Uterus (tissue), 4 donors: ENCODE measurements around the gene GTPBP3. TPM values are rescaled to one million over a fixed set of nuclear protein-coding genes. Genes with fewer than 3 reads are reported as not detected.

ENCODE experiments used
- DNase-seq, 2 donors: peaks; one replicate each; pipeline ENCODE4 v3.0.0-alpha.2; 2019 to 2020
- H3K27ac ChIP-seq, 2 donors: fragments of 200-600 bp; sonication (generic); 1 replicate in 1 of 2; 2 replicates in 1 of 2; pipeline ENCODE4 v1.5.1; 2016 to 2018
- H3K27me3 ChIP-seq, 2 donors: fragments of 200-600 bp; sonication (generic); one replicate each; pipeline ENCODE4 v1.5.1; 2018 to 2019; ENCODE audit warnings: control low read depth in 1 of 2
- H3K36me3 ChIP-seq, 2 donors: fragments of 200-600 bp; sonication (generic); one replicate each; pipeline ENCODE4 v1.5.1; 2019; ENCODE audit warnings: control low read depth in 1 of 2
- H3K4me1 ChIP-seq, 2 donors: fragments of 200-600 bp; sonication (generic); one replicate each; pipeline ENCODE4 v1.5.1; 2018 to 2019; ENCODE audit warnings: control low read depth in 1 of 2
- H3K4me3 ChIP-seq, 2 donors: fragments of 200-600 bp; sonication (generic); 1 replicate in 1 of 2; 2 replicates in 1 of 2; pipeline ENCODE4 v1.5.1; 2018 to 2019; ENCODE audit warnings: mild to moderate bottlenecking in 1 of 2
- H3K9me3 ChIP-seq, 2 donors: fragments of 200-600 bp; sonication (generic); one replicate each; pipeline ENCODE4 v1.5.1; 2019; ENCODE audit warnings: control low read depth in 1 of 2
- POLR2A ChIP-seq, 2 donors: fragments of 450-650 bp; IDR thresholded peaks; one replicate each; pipeline ENCODE4 v1.6.1; 2016; ENCODE audit warnings: antibody characterized with exemption in 2 of 2, mild to moderate bottlenecking in 1 of 2, moderate library complexity in 1 of 2
- intact Hi-C: fragments of 100-400 bp; cut with DNase I; formaldehyde crosslinking; loops from one replicate; pipeline ENCODE4 v1.15.1; 2023; ENCODE audit warnings: low total_unique reads
- total RNA-seq, 4 donors: library from RNA; depleted of rRNA in 3 of 4; stranded (reverse); fragments of >200 nt in 3 of 4; gene quantifications; one replicate each; pipeline versions ENCODE4 v1.1.0 to v1.2.4, GENCODE V29; 2014 to 2023
- TF ChIP-seq, protein P1 (sequence below), 4 experiments: fragments of 200-600 bp in 2 of 4; fragments of 450-650 bp in 2 of 4; sonication (generic) in 2 of 4; IDR thresholded peaks; one replicate each; pipeline ENCODE4 v1.5.1; 2016 to 2019; ENCODE audit warnings: antibody characterized with exemption in 4 of 4, mild to moderate bottlenecking in 2 of 4, moderate library complexity in 1 of 4
- donor health status: DM: yes; HTN: yes; CAD: no.

Gene GTPBP3
- total RNA-seq, 4 donors from 2014 or later, result 0.88 to 31.2 (median 24.4) TPM

DNA sequence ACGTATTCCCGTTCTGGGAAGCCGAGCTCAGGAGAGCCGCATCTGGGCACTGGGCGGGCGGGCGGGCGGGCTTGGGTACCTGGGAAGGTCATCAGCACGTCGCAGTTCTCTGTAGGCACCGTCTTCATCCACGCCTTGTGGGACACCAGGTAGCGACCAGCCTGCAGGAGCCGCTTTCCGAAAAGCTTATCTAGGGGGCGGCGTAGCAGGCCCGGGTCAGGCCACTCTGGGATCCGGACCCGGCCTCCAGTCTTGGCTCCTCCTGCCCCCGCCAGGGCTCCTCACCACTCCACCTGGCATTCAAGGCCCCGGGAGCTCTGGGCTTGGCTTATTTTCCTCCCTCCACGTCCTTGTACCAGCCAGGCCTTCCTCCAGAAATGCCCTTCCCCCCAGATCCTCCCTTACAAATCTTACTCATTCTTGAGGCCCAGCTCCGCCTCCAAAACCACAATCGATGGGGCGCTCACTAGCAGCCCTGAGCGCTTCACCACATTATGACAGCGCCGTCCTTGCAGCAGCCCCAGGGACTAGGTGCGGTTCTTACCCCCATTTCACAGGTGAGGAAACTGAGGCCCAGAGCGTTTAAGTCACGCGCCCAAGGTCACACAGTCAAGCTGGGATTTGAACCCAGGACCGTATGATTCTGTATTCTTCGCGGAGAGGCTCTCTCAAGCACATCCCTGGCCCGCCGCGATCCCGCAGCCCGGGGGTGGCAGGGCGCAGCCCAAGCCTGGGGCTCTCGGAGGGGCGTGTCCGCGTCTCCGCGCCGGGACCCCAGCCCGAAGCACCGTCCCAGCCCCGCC, 3.5 kb upstream of the GTPBP3 start:
- Histone ChIP-seq H3K27ac (peak overlapping the region in 1 of 2 donors; percentile 30), H3K4me1 (peaks cover 0 to 17% of the 10 kb centered on the region in 2 donors), H3K27me3 (peaks cover 0 to 12% of the 10 kb centered on the region in 2 donors), H3K9me3 (no peaks in the 10 kb centered on the region), H3K4me3 (peak overlapping the region; percentile 34 to 59), H3K36me3 (no peaks in the 10 kb centered on the region)
- TF ChIP-seq POLR2A (IDR thresholded peaks at IDR 0.05), result no peak
- TF ChIP-seq, protein P1, sequence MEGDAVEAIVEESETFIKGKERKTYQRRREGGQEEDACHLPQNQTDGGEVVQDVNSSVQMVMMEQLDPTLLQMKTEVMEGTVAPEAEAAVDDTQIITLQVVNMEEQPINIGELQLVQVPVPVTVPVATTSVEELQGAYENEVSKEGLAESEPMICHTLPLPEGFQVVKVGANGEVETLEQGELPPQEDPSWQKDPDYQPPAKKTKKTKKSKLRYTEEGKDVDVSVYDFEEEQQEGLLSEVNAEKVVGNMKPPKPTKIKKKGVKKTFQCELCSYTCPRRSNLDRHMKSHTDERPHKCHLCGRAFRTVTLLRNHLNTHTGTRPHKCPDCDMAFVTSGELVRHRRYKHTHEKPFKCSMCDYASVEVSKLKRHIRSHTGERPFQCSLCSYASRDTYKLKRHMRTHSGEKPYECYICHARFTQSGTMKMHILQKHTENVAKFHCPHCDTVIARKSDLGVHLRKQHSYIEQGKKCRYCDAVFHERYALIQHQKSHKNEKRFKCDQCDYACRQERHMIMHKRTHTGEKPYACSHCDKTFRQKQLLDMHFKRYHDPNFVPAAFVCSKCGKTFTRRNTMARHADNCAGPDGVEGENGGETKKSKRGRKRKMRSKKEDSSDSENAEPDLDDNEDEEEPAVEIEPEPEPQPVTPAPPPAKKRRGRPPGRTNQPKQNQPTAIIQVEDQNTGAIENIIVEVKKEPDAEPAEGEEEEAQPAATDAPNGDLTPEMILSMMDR (IDR thresholded peaks at IDR 0.05), result no peak
- no peak for DNase-seq
- intact Hi-C loops, result no loop called here

DNA sequence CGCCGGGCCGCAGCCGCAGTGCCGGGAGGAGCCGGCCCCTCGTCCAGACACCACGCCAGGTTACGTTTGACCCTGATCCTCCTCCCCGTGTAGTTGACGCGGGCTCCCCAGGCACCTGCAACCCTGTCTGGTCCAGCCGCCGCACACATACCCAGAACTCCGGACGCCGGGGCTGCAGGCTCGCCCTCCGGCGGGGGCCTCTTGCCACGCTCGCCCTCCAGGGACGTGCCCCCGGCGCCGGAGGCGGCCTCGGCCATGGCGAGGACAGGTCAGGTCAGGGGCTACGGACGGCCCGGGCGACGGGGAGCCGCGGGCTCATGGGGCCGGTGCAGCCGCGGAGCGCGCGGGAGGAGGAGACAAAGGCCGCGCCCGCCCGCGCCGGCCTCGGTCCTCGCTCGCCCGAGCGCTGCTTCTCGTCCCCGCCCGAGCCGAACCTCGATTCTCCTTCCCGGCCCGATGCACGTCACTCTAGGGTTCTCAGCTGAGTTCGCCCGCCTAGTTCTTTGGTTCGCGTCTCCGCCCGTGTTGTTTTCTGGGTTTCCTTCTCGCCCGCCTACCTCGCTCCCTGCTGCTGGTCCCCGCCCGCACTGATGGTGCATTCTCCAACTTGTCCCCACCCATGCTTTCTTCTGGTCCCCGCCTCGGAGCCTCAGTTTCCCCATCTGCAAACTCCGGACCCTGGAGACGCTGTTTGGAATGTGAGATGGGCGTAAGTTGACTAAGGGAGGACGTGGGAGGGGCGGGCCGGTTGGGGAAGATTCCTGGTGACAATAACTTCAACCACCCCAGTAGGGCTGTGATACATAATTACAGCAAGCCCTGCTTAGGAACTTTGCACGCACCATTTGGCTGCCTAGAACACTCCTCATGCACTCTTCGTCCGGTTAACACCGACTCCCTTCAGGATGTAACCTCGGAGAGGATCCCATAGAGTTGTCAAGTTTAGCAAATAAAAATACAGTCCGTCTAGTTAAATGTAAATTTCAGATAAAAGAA, 2.6 kb upstream of the GTPBP3 start, which contains the start of gene ANO8:
Gene ANO8, minus strand, starts transcription at position 442 of the 996 bp plus-strand sequence. Its CDS starts 185 bp downstream, at position 257.
- Histone ChIP-seq H3K27ac (peak within 1 kb of the TSS; percentile 30 to 33), H3K4me3 (peak within 1 kb of the TSS; percentile 34 to 59), H3K36me3 (no peaks in the 10 kb centered on the region), H3K4me1 (peaks cover 0 to 13% of the 10 kb centered on the region in 2 donors), H3K9me3 (no peaks in the 10 kb centered on the region), H3K27me3 (peaks cover 0 to 3% of the 10 kb centered on the region in 2 donors)
- intact Hi-C loops, result no loop called here
- TF ChIP-seq POLR2A (IDR thresholded peaks at IDR 0.05), result peak; percentile 40 to 45
- TF ChIP-seq, protein P1 (IDR thresholded peaks at IDR 0.05), result peak in 1 of 4 experiments; percentile 3
- DNase-seq, result peak; percentile 91 to 97

GRCh38 chr19:17335575-17335974, 1.8 kb upstream of the GTPBP3 start:
- intact Hi-C loops, result no loop called here
- no peak overlapping the region for H3K4me3 ChIP-seq
- TF ChIP-seq, protein P1 (IDR thresholded peaks at IDR 0.05), result no peak
- TF ChIP-seq POLR2A (IDR thresholded peaks at IDR 0.05), result no peak
- no peaks in the 10 kb centered on the region for H3K27me3 ChIP-seq
- H3K27ac ChIP-seq, result no peak overlapping the region
- no peaks in the 10 kb centered on the region for H3K9me3 ChIP-seq
- H3K36me3 ChIP-seq, result no peaks in the 10 kb centered on the region
- DNase-seq, result no peak
- peaks cover 0 to 13% of the 10 kb centered on the region in 2 donors for H3K4me1 ChIP-seq

DNA sequence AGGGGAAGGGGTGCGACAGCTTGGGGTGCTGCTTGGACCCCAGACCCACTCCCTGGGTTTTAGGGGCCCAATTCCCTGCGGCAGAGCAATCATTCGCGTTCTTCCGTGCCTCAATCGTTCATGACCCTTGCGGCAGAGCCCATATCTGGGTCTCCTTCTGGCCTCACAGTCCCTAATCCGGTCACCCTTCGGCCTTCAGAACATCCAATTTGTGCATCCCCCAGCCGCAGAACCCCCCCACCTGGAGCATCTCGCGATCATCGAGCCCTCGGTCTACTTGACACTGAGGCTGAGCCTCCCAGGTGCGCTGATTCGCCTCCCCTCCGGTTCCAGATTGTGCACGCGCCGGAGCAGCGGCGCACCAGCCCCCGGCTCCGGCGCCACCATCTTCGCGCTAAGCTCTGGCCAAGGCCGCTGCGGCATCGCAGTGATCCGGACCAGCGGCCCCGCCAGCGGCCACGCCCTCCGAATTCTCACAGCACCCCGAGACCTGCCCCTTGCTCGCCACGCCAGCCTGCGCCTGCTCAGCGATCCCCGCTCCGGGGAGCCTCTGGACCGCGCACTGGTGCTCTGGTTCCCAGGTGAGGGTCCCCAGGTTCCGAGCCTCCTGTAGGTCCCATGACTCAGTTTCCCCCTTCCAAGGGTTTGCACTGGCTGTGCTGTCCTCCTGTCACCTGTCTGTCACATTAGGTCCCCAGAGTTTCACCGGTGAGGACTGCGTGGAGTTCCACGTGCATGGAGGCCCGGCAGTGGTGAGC, 501 bp downstream of the GTPBP3 start:
- Histone ChIP-seq H3K27me3 (no peaks in the 10 kb centered on the region), H3K4me3 (peak overlapping the region; percentile 57 to 78), H3K9me3 (no peaks in the 10 kb centered on the region), H3K36me3 (no peaks in the 10 kb centered on the region), H3K27ac (peak overlapping the region in 1 of 2 donors; percentile 66), H3K4me1 (peaks cover 0 to 13% of the 10 kb centered on the region in 2 donors)
- TF ChIP-seq, protein P1 (IDR thresholded peaks at IDR 0.05), result no peak
- TF ChIP-seq POLR2A (IDR thresholded peaks at IDR 0.05), result no peak
- DNase-seq, result no peak
- intact Hi-C loops, result no loop called here
